IPS-NIHi7 (cell line): ENCODE data around the gene AGPAT2.

ENCODE experiments used
- DNase-seq: peaks from one replicate; pipeline ENCODE4 v3.0.0; 2012; ENCODE audit warnings: mixed read lengths; ENCODE audit errors: extremely low spot score

The AGPAT2 gene

GRCh38 chr9:136673088-136673974 lies 13.9 kb downstream of the AGPAT2 start:
- no peak for DNase-seq

GRCh38 chr9:136672431-136673087 lies 14.7 kb downstream of the AGPAT2 start:
- no peak for DNase-seq

GRCh38 chr9:136671646-136672430 lies 15.4 kb downstream of the AGPAT2 start:
- peak; percentile 90 for DNase-seq

DNA sequence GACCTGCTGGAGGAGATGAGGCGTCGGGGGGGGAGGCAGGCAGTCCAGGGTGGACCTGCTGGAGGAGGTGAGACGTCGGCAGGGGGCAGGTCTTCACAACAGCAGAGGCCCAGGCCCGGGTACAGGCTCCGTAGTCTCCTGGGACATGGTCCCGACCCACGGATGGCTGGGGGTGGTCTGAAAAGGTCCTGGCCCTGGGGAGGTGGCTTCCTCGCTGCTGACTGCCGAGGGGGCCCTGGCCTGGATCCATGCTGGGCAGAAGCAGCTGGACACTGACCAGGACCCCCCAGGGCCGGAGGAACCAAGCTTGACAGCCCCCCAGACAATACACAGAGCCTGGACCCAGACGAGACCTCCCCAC lies 16.0 kb downstream of the AGPAT2 start:
- DNase-seq = no peak

GRCh38 chr9:136670576-136671253 lies 16.5 kb downstream of the AGPAT2 start:
- DNase-seq = no peak

DNA sequence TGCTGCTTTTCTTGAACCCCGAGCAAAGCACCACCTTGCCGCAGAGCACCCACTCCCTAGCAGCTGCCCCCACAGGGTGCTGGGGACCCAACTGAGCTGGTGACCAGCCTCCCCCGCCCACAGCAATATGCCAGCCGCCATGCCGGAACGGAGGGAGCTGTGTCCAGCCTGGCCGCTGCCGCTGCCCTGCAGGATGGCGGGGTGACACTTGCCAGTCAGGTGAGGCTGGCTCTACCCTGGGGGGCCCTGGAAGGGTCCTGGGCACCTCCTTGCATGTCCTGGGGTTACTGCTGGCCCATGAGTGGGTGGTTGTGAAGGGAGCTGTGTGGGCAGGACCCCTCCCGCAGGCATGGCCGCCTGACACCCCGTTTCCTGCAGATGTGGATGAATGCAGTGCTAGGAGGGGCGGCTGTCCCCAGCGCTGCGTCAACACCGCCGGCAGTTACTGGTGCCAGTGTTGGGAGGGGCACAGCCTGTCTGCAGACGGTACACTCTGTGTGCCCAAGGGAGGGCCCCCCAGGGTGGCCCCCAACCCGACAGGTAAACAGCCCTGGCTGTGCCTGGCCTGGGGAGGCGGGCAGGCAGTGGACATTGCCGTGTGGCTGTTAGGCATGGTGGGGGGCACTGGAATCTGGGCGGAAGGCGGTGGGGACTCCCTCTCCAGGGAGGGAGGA lies 17.3 kb downstream of the AGPAT2 start:
- DNase-seq = no peak

DNA sequence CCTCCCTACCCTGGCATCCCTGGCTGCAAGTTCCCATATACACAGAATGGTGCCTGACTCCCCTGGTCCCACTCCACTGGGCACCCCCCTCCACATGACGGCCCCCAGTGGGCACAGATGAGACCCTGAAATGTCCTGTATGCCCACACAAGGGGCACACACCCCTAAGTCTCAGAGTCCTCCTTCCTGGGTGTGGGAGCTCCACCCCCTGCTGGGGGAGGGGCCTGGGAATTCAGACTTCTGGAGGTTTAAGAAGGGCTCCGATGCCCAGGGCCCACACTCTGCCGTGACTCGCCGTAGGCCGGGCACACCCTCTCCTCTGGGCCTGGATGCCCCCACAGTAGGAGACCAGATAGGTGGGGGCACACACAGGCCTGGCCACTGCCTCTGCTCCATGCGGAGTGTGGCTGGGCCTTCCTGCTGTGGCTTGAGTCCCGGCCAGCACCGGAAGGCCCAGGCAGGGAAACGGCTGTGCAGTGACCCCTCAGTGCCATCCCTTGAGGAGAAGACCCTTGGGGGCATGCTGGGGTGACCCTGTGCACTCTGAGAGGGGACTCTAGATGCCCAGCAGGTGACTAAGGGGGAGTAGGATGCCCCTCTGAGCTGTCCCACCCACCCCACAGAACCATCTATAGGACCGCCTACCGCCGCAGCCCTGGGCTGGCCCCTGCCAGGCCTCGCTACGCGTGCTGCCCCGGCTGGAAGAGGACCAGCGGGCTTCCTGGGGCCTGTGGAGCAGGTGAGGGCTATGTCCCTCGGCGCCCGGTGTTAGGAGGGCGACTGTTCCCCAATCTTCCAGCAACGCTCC lies 18.1 kb downstream of the AGPAT2 start:
- no peak for DNase-seq

DNA sequence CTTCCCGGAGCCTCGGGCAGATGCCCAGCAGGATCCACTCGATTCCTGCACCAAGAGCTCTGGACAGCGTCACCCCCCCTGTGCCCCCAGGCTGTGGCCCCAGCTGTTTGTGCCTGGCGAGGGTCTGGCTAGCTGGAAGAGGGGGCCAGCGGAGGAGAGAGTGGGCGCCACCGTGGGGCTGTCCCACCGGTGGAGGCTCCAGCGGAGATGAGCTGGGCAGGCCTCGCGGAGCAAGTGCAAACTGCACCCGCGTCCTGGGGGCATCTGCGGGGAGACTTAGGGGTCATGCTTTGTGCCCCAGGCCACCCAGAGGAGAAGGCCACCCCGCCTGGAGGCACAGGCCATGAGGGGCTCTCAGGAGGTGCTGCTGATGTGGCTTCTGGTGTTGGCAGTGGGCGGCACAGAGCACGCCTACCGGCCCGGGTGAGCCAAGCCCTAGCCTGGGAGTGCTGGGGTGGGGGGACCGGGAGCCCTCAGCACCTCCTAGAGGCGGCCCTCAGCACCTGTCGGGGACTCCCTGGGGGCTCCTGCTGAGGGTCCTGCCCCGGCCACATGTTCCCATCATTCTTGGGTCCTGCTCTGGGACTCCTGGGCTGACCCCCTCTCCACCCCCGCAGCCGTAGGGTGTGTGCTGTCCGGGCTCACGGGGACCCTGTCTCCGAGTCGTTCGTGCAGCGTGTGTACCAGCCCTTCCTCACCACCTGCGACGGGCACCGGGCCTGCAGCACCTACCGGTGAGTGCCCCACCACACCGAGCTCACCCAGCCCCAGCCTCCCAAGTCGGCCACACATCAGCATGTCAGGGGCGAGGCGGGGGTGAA lies 19.1 kb downstream of the AGPAT2 start:
- no peak for DNase-seq

- no peak for DNase-seq
Observed at GRCh38 chr9:136667214-136667939, 19.9 kb downstream of the AGPAT2 start.

- no peak for DNase-seq
Observed at GRCh38 chr9:136666372-136667213, 20.7 kb downstream of the AGPAT2 start.

GRCh38 chr9:136665704-136666371 lies 21.4 kb downstream of the AGPAT2 start:
- DNase-seq = peak; percentile 80

- peak; percentile 79 for DNase-seq
Observed at GRCh38 chr9:136665111-136665703, 22.1 kb downstream of the AGPAT2 start.

DNA sequence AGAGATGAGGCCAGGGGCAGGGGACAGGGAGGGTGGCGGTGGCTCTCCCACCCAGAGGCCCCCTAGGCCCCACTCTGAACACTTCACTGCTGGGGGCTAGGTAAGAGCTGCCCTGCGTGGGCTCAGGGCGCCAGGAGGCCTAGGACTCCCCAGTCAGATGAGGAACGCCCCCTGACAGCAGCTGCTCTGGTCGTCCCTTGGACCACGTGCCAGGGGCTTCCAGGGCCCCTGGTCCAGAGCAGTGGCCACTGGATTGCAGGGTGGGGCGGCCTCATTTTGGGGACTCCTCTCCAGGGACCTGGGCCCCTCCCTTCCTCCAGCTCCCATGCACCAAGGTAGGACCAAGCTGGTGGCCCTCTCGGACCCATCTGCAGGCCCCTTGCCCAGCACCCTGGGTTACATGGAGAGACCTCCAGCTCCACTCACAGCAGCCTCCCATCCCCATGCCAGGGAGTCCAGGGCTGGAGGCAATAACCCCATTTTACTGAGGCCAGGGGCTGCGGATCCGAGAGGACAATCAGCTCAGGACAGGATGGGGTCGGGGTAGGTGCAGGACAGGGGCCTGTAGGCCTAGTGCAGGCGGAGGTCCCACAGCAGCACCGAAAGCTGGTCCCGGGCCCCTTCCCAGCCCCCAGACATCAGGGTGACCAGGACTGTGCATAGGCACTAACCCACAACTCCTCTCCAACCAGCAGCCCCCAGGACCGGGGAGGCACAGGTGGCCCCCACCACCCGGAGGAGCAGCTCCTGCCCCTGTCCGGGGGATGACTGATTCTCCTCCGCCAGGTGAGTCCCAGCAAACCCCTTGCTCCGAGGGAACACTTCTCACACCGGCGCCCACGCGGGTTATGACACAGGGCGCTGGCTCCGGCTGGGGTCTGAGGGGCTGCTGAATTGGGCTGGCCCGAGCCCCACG lies 23.0 kb downstream of the AGPAT2 start:
- DNase-seq = no peak

DNA sequence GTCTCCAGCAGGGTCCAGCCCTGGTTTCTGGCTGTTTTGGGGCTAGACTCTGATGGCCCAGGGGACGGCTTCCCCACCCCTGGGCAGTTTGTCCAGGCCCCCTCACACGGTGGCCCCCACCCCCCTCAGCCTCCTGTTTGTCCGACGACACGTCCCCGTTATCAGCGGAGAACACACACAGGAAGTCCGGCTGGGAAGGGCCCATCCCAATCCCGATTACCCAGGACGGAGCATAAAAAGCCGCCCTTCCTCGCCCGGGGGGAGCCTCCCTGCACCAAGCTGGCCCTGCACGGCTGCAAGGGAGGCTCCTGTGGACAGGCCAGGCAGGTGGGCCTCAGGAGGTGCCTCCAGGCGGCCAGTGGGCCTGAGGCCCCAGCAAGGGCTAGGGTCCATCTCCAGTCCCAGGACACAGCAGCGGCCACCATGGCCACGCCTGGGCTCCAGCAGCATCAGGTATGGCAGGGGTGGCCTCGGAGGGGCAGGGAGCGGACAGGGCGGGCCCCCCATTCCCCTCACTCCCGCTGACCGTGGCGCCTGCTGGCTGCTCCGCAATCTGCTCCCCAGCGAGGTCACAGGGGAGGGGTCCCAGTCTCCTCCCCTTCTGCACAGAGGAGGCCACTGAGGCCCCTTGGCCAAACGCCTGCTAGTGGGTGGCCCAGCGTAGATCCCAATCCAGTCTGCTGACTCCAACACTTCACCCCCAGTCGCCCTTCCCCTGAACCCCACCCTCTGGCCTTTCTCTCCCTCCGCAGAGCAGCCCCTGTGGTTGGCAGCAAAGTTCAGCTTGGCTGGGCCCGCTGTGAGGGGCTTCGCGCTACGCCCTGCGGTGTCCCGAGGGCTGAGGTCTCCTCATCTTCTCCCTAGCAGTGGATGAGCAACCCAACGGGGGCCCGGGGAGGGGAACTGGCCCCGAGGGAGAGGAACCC lies 24.3 kb downstream of the AGPAT2 start, which contains the start of gene EGFL7:
Gene EGFL7, plus strand, starts transcription at position 261 of the 926 bp plus-strand sequence. CDS start 5,367 bp downstream, outside the sequence.
- DNase-seq = no peak

DNA sequence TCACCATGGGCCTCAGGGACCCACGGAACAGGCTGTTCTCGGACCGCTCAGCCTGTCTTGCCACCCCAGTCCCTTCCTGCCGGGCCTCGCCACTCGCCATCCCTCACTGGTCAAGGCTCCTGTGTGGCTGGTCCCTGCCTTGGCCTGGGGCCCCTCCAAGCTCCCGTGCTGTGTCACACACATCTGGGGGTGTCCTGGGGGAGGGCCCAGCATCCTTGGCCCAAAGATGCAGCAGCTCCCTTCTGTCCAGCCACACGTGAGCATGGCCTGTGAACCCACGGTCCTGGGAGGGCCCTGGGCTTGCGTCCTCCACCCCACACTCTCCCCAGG lies 25.0 kb downstream of the AGPAT2 start:
- no peak for DNase-seq
